GM10266 (cell line): ENCODE data around the gene PHOX2A.
A peak's percentile ranks its signal among the peaks of the same experiment; 100 is the strongest.

Source experiments
- DNase-seq: peaks from one replicate; pipeline ENCODE4 v3.0.0; 2012; ENCODE audit errors: extremely low spot score
- TF ChIP-seq, protein P1 (sequence below): IDR thresholded peaks from 2 replicates; pipeline ENCODE4 v1.5.1; 2012; ENCODE audit warnings: mild to moderate bottlenecking, low read depth; ENCODE audit not compliant: control insufficient read depth, insufficient read depth; ENCODE audit errors: missing control alignments

The PHOX2A gene

DNA sequence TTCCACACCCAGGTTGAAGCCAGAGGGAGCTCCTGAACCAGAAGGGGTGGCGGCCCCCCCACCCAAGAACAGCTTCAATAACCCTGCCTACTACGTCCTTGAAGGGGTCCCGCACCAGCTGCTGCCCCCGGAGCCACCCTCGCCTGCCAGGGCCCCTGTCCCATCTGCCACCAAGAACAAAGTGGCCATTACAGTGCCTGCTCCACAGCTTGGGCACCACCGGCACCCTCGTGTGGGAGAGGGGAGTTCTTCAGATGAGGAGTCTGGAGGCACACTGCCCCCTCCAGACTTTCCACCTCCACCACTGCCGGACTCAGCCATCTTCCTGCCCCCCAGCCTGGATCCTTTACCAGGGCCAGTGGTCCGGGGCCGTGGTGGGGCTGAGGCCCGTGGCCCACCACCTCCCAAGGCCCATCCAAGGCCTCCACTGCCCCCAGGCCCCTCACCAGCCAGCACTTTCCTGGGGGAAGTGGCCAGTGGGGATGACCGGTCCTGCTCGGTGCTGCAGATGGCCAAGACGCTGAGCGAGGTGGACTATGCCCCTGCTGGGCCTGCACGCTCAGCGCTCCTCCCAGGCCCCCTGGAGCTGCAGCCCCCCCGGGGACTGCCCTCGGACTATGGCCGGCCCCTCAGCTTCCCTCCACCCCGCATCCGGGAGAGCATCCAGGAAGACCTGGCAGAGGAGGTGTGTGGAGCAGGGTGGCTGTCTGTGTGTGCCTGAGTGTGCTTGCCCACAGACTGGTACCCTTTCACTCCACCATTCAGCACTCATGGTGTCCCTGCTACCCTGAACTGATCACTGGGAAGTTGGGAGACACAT lies 6.7 kb downstream of the PHOX2A start:
- no peak for DNase-seq
- TF ChIP-seq, protein P1, sequence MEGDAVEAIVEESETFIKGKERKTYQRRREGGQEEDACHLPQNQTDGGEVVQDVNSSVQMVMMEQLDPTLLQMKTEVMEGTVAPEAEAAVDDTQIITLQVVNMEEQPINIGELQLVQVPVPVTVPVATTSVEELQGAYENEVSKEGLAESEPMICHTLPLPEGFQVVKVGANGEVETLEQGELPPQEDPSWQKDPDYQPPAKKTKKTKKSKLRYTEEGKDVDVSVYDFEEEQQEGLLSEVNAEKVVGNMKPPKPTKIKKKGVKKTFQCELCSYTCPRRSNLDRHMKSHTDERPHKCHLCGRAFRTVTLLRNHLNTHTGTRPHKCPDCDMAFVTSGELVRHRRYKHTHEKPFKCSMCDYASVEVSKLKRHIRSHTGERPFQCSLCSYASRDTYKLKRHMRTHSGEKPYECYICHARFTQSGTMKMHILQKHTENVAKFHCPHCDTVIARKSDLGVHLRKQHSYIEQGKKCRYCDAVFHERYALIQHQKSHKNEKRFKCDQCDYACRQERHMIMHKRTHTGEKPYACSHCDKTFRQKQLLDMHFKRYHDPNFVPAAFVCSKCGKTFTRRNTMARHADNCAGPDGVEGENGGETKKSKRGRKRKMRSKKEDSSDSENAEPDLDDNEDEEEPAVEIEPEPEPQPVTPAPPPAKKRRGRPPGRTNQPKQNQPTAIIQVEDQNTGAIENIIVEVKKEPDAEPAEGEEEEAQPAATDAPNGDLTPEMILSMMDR = no peak

- no peak for DNase-seq
- TF ChIP-seq, protein P1 = no peak
Measured at GRCh38 chr11:72236774-72237111, 7.2 kb downstream of the PHOX2A start.

GRCh38 chr11:72236083-72236697 lies 7.8 kb downstream of the PHOX2A start:
- no peak for DNase-seq
- TF ChIP-seq, protein P1 = no peak

DNA sequence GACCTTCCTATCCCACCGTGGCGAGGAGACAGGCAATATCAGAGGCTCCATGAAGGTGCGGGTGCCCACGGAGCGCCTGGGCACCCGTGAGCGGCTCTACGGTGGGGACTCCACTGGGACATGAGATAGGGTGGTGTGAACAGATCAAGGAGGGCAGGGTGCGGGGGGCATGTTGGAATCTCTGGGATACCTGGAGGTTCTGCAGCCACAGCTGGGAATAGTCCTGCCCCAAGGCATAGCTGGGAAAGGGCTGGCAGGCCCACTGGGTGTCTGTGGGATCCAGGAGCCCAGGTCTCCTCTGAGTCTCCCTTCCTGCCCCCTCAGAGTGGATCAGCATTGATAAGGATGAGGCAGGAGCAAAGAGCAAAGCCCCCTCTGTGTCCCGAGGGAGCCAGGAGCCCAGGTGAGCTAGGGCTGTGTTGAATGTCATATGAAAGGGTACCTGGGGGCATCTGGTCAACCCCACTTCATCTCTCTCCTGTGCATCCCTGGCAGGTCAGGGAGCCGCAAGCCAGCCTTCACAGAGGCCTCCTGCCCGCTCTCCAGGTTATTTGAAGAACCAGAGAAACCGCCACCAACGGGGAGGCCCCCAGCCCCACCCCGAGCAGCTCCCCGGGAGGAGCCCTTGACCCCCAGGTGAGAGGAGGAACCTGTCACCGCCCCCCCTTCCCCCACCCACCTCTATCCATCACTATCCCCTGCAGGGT lies 8.5 kb downstream of the PHOX2A start:
- no peak for DNase-seq
- TF ChIP-seq, protein P1 = no peak

DNA sequence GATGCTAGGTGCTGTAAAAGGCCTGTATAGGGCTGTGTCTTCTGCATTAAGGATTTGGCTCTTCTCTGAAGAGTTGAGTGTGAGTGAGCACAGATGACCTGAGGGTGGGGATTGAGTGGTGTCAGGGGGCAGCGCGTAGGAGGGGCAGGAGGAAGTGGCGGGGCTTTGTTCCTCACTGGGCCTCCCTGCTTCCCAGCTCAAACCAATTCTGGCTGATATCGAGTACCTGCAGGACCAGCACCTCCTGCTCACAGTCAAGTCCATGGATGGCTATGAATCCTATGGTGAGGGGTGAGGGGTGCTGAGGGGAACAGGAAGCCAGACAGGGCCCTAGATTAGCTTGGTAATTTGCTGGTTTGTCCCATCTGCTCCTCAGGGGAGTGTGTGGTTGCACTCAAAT lies 9.1 kb downstream of the PHOX2A start:
- TF ChIP-seq, protein P1 = no peak
- DNase-seq = no peak

DNA sequence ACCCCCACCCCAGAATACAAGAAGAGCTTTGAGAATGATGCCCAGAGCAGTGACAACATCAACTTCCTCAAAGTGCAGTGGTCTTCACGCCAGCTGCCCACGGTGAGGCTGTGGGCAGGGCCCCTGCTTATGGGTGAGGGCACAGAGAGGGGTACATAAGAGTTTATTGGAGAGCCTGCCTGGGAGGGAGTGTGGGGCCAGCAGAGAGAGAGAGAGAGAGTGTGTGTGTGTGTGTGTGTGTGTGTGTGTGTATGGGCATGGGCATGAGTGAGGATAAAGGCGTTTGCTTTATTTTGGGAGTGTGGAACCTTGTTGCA lies 9.5 kb downstream of the PHOX2A start:
- DNase-seq = peak; percentile 5
- TF ChIP-seq, protein P1 = no peak
